ENCODE results near the gene TGM1.
"Not testable (repeated sequence)": the region's sequence is repeated elsewhere in the genome, so short reads cannot be mapped to it uniquely, and the experiment has no call there.

DNA sequence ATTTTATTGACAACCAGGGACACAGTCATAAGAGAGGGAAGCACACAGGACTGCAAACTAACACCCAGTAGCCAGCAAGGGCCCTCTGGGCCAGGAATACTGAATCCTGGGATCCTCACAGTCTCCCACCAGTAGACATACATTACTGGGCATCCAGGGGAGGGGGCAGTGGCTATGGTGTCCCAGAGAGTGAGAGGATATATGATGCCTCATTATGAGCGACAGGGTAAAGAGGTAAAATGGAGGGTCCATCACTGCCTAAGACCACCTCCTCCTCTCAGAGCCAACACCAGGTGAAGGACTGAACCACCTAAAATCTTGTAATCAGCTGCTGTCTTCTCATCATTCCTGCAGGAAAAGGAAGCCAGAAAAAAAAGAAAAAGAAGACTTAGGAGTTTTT, 46.1 kb downstream of the TGM1 start:
- TF ChIP-seq, protein P1, sequence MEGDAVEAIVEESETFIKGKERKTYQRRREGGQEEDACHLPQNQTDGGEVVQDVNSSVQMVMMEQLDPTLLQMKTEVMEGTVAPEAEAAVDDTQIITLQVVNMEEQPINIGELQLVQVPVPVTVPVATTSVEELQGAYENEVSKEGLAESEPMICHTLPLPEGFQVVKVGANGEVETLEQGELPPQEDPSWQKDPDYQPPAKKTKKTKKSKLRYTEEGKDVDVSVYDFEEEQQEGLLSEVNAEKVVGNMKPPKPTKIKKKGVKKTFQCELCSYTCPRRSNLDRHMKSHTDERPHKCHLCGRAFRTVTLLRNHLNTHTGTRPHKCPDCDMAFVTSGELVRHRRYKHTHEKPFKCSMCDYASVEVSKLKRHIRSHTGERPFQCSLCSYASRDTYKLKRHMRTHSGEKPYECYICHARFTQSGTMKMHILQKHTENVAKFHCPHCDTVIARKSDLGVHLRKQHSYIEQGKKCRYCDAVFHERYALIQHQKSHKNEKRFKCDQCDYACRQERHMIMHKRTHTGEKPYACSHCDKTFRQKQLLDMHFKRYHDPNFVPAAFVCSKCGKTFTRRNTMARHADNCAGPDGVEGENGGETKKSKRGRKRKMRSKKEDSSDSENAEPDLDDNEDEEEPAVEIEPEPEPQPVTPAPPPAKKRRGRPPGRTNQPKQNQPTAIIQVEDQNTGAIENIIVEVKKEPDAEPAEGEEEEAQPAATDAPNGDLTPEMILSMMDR (IDR thresholded peaks at IDR 0.05), result not testable (repeated sequence)
- TF ChIP-seq POLR2A (IDR thresholded peaks at IDR 0.05), result not testable (repeated sequence)
